K562 (cell line): ENCODE results near the gene FMOD. TPM values are rescaled to one million over a fixed set of nuclear protein-coding genes. Genes with fewer than 3 reads are reported as not detected.

ENCODE experiments used
- AFF1 ChIP-seq, 2 experiments: fragments of 450-650 bp; IDR thresholded peaks; 2 replicates each; pipeline ENCODE4 v1.6.1; 2018; ENCODE audit warnings: mild to moderate bottlenecking in 2 of 2, low read depth in 1 of 2; ENCODE audit not compliant: partially characterized antibody in 2 of 2
- ARHGAP35 ChIP-seq: fragments of 450-650 bp; IDR thresholded peaks from 2 replicates; pipeline ENCODE4 v1.6.1; 2018; ENCODE audit not compliant: partially characterized antibody
- ARNT ChIP-seq, 2 experiments: fragments of 450-650 bp; IDR thresholded peaks; 2 replicates each; pipeline ENCODE4 v1.6.1; 2016; ENCODE audit warnings: mild to moderate bottlenecking in 1 of 2
- ATF3 ChIP-seq, 2 experiments: fragments of 450-650 bp in 1 of 2; sonication (generic) in 1 of 2; formaldehyde crosslinking in 1 of 2; IDR thresholded peaks in 1 of 2; conservative IDR thresholded peaks in 1 of 2; 2 replicates each; pipeline versions ENCODE4 v1.6.1 to v1.8.1; 2016 to 2023; ENCODE audit warnings: mild to moderate bottlenecking in 2 of 2, moderate library complexity in 2 of 2, inconsistent platforms in 1 of 2, missing genetic modification reagents in 1 of 2
- ATF7 ChIP-seq: fragments of 450-650 bp; IDR thresholded peaks from 2 replicates; pipeline ENCODE4 v1.7.1; 2014; ENCODE audit warnings: mild to moderate bottlenecking, moderate library complexity
- CREB3 ChIP-seq: fragments of 450-650 bp; conservative IDR thresholded peaks from 2 replicates; pipeline ENCODE4 v1.6.1; 2016; ENCODE audit warnings: missing genetic modification characterization, low read depth, mild to moderate bottlenecking, missing compliant biosample characterization, moderate library complexity
- CXXC5 ChIP-seq: fragments of 250-450 bp; sonication (Bioruptor Pico); IDR thresholded peaks from 2 replicates; pipeline ENCODE4 v1.8.0; 2022; ENCODE audit warnings: inconsistent platforms, mild to moderate bottlenecking, moderate library complexity
- ETV6 ChIP-seq, 3 experiments: fragments of 150-350 bp in 1 of 3; sonication (generic) in 1 of 3; formaldehyde crosslinking in 1 of 3; IDR thresholded peaks; 2 replicates each; pipeline versions ENCODE4 v1.6.1 to v1.8.0; 2014 to 2022; ENCODE audit warnings: borderline replicate concordance in 2 of 3, low read depth in 2 of 3, antibody characterized with exemption in 1 of 3, low read length in 1 of 3, mild to moderate bottlenecking in 1 of 3, missing genetic modification reagents in 1 of 3
- FOXK2 ChIP-seq, 2 experiments: fragments of 450-650 bp; IDR thresholded peaks in 1 of 2; conservative IDR thresholded peaks in 1 of 2; 2 replicates each; pipeline ENCODE4 v1.6.1; 2016; ENCODE audit warnings: low read depth in 2 of 2, mild to moderate bottlenecking in 1 of 2
- HDAC2 ChIP-seq: fragments of 450-650 bp; IDR thresholded peaks from 2 replicates; pipeline ENCODE4 v1.6.1; 2016; ENCODE audit warnings: mild to moderate bottlenecking
- KDM1A ChIP-seq, 2 experiments: fragments of 450-650 bp; IDR thresholded peaks; 2 replicates each; pipeline ENCODE4 v1.6.1; 2016; ENCODE audit warnings: mild to moderate bottlenecking in 2 of 2
- NBN ChIP-seq: fragments of 450-650 bp; IDR thresholded peaks from 2 replicates; pipeline ENCODE4 v1.6.1; 2016; ENCODE audit warnings: low read depth, mild to moderate bottlenecking
- POLR2AphosphoS2 ChIP-seq: IDR thresholded peaks from 2 replicates; pipeline ENCODE4 v1.6.1; 2012; ENCODE audit warnings: low read length, improper control_type of control experiment
- POLR2B ChIP-seq: fragments of 450-650 bp; IDR thresholded peaks from 2 replicates; pipeline ENCODE4 v1.6.1; 2018; ENCODE audit warnings: low read depth; ENCODE audit not compliant: partially characterized antibody
- TAF7 ChIP-seq: fragments of 450-650 bp; IDR thresholded peaks from 2 replicates; pipeline ENCODE4 v1.6.1; 2016; ENCODE audit warnings: missing genetic modification characterization, missing compliant biosample characterization
- TBP ChIP-seq: optimal IDR thresholded peaks from 2 replicates; pipeline ENCODE3; 2011; ENCODE audit warnings: low read depth, low read length, improper control_type of control experiment
- TCF3 ChIP-seq: sonication (generic); formaldehyde crosslinking; IDR thresholded peaks from 2 replicates; pipeline ENCODE4 v1.4.0; 2020; ENCODE audit warnings: mild to moderate bottlenecking, missing genetic modification reagents
- ZBTB1 ChIP-seq: sonication (generic); formaldehyde crosslinking; IDR thresholded peaks from 2 replicates; pipeline ENCODE4 v1.8.1; 2023; ENCODE audit warnings: missing genetic modification reagents, low read depth, mild to moderate bottlenecking, borderline replicate concordance
- ZBTB7A ChIP-seq: IDR thresholded peaks from 2 replicates; pipeline ENCODE4 v1.6.1; 2011; ENCODE audit warnings: low read depth, mild to moderate bottlenecking, low read length, moderate library complexity, borderline replicate concordance; ENCODE audit not compliant: control insufficient read depth
- ZNF232 ChIP-seq: sonication (generic); formaldehyde crosslinking; IDR thresholded peaks from 2 replicates; pipeline ENCODE4 v1.8.0; 2022; ENCODE audit warnings: mild to moderate bottlenecking, missing genetic modification reagents
- polyA plus RNA-seq, 8 experiments: library from polyadenylated mRNA; depleted of rRNA in 4 of 8; stranded (reverse) in 5 of 8; unstranded in 3 of 8; fragments of >200 nt; fragmentation: Nextera tagmentation in 2 of 8; fragmentation: Illumina TruSeq in 1 of 8; extraction: Ambion mirVana in 2 of 8; extraction: Trizol in 1 of 8; gene quantifications; 2 replicates each; pipeline versions ENCODE4 v1.2.1 to v1.2.3, GENCODE V29; 2011 to 2014; ENCODE audit warnings: inconsistent platforms in 1 of 8, missing spikeins in 1 of 8
- total RNA-seq, 7 experiments: library from RNA; depleted of rRNA in 6 of 7; stranded (reverse); fragments of >200 nt in 6 of 7; fragmentation: Illumina TruSeq in 2 of 7; extraction: Trizol in 2 of 7; gene quantifications; 2 replicates each; pipeline versions ENCODE4 v1.2.1 to v1.2.3, GENCODE V29; 2011 to 2021; ENCODE audit warnings: low replicate concordance in 1 of 7

Gene FMOD
- total and polyA plus RNA-seq, 9 of the 15 experiments (the other 6 are each of a cell fraction or from before 2014, with no cell fraction given): 0.03 to 0.13 (median 0.03) TPM; not detected in 6

- peak; percentile 21 to 33 for TF ChIP-seq AFF1 (IDR thresholded peaks at IDR 0.05; ENCODE audit: low read depth in 1 of 2, partially characterized antibody in 2 of 2)
- TF ChIP-seq POLR2B: peak; percentile 91
- peak; percentile 65 for TF ChIP-seq CXXC5 (CRISPR knock-in tag)
- TF ChIP-seq ZBTB7A: peak; percentile 76; the same call in 1 of the 2 replicates
- TF ChIP-seq TAF7: peak; percentile 79
- peak; percentile 52; the same call in 1 of the 2 replicates for TF ChIP-seq ZBTB1 (CRISPR knock-in tag)
- 0 out of 2 replicates have a peak, but pooled peaks have one; percentile 80 for TF ChIP-seq ZNF232 (CRISPR knock-in tag)
- TF ChIP-seq FOXK2 (conservative IDR thresholded peaks at IDR 0.05 in 1 of 2, IDR thresholded peaks at IDR 0.05 in 1 of 2; ENCODE audit: low read depth in 2 of 2): 0 out of 4 replicates have a peak, but pooled peaks of 1 of the 2 experiments have one; percentile 35
- TF ChIP-seq CREB3 (tag): 0 out of 2 replicates have a peak, but pooled peaks have one; percentile 28
- peak; percentile 58; the same call in 1 of the 2 replicates for TF ChIP-seq NBN
- TF ChIP-seq POLR2AphosphoS2: no peak
- peak; percentile 89 for TF ChIP-seq HDAC2
- peak; percentile 95 for TF ChIP-seq ATF7
- peak; percentile 91 for TF ChIP-seq ATF3 (IDR thresholded peaks at IDR 0.05)
- no peak; the same call in 1 of the 2 replicates for TF ChIP-seq ATF3 (CRISPR knock-in tag; conservative IDR thresholded peaks at IDR 0.05)
- TF ChIP-seq KDM1A (IDR thresholded peaks at IDR 0.05): peak; percentile 83 to 95
- no peak for TF ChIP-seq ETV6 (IDR thresholded peaks at IDR 0.05; ENCODE audit: borderline replicate concordance in 1 of 2, low read depth in 2 of 2, low read length in 1 of 2)
- peak; percentile 79; the same call in 1 of the 2 replicates for TF ChIP-seq ETV6 (CRISPR knock-in tag; IDR thresholded peaks at IDR 0.05; ENCODE audit: borderline replicate concordance)
- TF ChIP-seq ARHGAP35: no peak
- TF ChIP-seq TBP: peak; percentile 83
- TF ChIP-seq ARNT (IDR thresholded peaks at IDR 0.05): peak; percentile 71 to 73; a peak in 2 of 4 replicates
- TF ChIP-seq TCF3: peak; percentile 18; the same call in 1 of the 2 replicates
These were observed 45.8 kb downstream of the FMOD start, which contains the start of gene BTG2 (continued) for GRCh38 chr1:203304919-203305808.
